GM23338 (cell line): Measurements from ENCODE around the gene GPR37.

Source experiments
- CREB1 ChIP-seq: fragments of 250-450 bp; sonication (Bioruptor Pico); IDR thresholded peaks from 2 replicates; pipeline ENCODE4 v1.5.0; 2020; ENCODE audit warnings: low read depth, mild to moderate bottlenecking, moderate library complexity
- CTCF ChIP-seq, 2 experiments: fragments of 200-600 bp in 1 of 2; sonication (generic) in 1 of 2; conservative IDR thresholded peaks; 2 replicates each; pipeline versions ENCODE4 v1.5.1 to v1.6.1; 2016 to 2017; ENCODE audit warnings: antibody characterized with exemption in 2 of 2, low read depth in 2 of 2, mild to moderate bottlenecking in 2 of 2, moderate library complexity in 1 of 2
- POLR2AphosphoS5 ChIP-seq: IDR thresholded peaks from 2 replicates; pipeline ENCODE4 v1.6.1; 2016; ENCODE audit warnings: antibody characterized with exemption, low read depth

GRCh38 chr7:124764847-124765400 lies 668 bp downstream of the GPR37 start:
- no peak for TF ChIP-seq CTCF (conservative IDR thresholded peaks at IDR 0.05; ENCODE audit: low read depth in 2 of 2)
- no peak for TF ChIP-seq CREB1 (CRISPR knock-in tag)
- TF ChIP-seq POLR2AphosphoS5: no peak
